ENCODE data around the gene KCNN3.

The KCNN3 gene

GRCh38 chr1:154859786-154860155 is 10.3 kb downstream of the KCNN3 start:
- no peak for DNase-seq

GRCh38 chr1:154859151-154859785 is 10.8 kb downstream of the KCNN3 start:
- DNase-seq, result no peak

DNA sequence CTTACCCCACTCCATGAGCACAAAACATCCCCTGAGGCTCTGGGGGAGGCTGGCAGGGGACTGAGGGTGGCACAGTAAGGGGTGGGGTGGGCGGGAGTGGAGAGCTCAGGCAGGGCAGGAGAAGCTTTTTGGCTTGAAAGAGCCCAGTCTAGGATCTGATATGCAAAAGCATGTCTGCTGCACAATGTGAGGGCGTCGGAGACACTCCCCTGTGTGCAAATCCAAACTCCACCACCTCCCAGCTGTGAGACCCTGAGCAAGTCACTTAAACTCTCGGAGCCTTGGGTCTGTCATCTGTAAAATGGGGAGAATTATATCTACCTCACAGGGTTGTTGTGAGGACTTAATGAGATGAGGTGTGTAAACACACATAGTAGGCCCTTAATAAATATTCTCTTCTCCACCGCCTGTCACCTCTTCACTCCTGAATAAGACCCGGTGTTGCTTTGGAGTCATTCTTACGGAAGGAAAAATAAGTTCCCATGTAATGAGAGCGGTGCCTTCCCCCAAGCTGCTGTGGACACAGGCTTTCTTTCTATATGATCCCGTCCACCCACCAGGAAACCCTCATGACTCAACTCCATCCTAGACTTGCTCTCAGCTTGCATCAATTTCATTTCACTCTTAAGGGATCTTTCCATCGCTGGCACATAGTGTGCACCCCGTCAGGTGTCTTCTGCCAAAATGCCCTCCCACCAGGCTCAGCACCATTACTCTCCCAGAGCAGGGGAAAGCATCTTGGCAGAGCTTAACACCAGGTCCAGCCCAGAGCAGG is 12.5 kb downstream of the KCNN3 start:
- no peak for DNase-seq

DNA sequence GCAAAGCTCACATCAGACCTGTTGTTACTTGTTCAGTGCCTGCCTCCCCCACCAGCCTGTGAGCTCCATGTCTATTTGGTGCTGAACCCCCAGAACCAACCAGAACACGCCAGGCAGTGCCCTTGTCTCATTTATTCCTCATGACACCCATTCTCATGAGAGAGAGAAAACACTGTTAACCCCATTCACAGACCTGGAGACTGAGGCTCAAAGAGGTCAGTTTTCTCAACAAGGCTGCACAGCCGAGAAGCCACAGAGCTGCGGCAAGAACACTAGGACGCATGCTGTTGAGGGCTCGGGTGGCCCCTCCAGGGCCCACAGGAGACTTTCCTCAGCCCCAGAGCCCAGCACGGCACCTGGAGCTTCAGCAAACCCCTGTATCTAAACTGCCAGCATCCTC is 13.1 kb downstream of the KCNN3 start:
- no peak for DNase-seq

DNA sequence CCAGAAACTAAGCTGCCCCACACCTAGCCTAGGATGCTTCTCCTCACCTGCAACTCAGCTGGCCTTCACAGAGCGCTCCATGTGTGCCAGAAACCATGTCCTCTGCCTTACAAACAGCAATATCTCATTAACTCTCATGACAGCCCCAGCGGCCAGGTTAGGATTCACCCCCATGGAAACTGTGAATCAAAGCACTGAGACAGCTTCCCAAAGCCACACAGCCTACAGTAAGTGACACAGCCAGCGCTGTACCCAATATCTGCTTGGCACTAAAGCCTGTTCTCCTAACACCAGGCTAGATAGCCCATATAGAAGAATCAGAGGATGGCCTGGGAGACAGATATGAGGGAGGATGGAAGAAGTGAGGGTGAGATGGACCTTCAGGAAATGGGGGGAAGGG is 13.5 kb downstream of the KCNN3 start:
- DNase-seq, result no peak

DNA sequence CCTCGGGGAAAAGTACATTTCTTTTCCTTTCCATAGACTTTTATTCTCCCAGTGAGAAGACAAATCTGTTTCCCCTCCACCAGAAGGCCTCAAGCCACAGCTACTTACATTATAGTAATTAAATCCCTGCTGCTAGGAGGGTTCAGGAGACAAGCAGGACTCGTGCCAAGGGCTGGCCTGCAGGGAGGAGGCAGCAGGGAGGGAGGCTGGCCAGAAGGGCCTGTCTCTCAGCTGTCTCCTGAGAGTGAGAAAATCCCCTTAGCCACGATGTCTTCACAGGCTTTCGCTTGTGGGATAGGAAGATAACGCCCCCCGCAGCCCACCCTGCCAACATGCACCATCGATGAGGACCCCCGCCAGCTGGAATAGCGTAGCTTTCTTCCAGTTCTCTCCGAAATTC is 14.0 kb downstream of the KCNN3 start:
- DNase-seq, result no peak

GRCh38 chr1:154855186-154855851 is 14.8 kb downstream of the KCNN3 start:
- no peak for DNase-seq

GRCh38 chr1:154852845-154853244 is 17.2 kb downstream of the KCNN3 start:
- DNase-seq, result no peak

GRCh38 chr1:154851392-154852177 is 18.5 kb downstream of the KCNN3 start:
- DNase-seq, result no peak

- no peak for DNase-seq
Measured at GRCh38 chr1:154849645-154850131, 20.4 kb downstream of the KCNN3 start.

- no peak for DNase-seq
Measured at GRCh38 chr1:154848983-154849382, 21.1 kb downstream of the KCNN3 start.

DNA sequence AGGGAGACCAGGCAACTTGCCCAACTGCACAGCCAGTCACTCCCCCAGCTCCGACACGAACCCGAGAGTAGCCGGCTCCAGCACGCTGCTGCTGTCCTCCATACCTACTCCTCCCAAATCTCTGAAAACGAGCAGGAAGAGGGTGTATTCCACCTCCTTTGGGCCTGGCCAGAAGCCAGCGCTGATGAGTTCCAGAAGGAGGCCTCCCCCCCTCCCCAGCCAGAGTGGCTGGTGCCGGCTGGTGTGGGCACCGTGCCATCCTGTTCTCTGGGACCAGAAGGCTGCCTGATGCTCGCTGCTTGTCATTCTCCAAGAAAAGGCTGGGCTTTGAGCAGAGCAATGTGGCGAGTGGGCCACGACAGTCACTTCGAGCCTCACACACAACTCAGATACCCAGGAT is 22.2 kb downstream of the KCNN3 start:
- DNase-seq, result peak; percentile 92

DNA sequence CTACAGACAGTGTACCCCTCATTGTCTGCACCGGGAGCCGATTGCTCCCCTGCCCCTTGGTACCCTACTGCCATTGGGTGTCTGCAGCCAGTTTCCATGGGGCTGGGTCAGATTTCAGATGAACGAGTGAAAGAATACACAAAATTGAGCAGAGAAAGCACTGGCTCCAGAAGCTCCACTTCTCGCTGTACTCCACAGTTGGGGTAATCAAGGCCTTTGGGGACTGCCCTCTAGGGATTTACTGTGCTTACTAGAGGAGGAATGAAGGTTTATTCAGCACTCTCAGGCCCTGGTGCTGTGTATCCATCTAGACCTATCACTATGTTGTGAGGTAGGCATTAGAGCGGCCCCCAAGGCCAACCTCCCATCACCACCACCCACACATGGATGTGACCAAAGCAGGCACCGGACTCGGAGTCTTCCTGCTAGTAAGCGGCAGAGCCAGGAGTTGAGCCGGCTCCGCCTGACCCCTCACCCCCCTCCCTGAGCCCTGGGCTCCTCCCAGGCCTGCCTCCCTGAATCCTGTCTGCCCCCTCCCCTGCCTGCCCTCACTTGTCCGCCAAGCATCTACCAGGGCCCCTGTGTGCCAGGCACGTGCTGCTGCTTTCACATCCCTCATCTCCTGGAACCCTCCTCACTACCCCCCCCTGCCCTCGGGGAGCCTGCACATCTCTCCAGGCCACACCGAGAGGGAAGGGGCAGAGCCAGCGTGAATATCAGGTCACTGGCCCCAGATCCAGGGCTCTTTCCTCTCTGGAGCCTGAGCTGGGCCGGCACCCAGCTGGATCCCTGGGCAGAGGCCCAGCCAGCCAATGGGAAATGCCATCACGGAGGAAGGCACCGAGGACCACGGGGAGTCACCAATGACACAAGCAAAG is 23.3 kb downstream of the KCNN3 start:
- no peak for DNase-seq

- peak; percentile 19 for DNase-seq
Measured at GRCh38 chr1:154845879-154846278, 24.2 kb downstream of the KCNN3 start.

GRCh38 chr1:154845174-154845573 is 24.9 kb downstream of the KCNN3 start:
- no peak for DNase-seq

DNA sequence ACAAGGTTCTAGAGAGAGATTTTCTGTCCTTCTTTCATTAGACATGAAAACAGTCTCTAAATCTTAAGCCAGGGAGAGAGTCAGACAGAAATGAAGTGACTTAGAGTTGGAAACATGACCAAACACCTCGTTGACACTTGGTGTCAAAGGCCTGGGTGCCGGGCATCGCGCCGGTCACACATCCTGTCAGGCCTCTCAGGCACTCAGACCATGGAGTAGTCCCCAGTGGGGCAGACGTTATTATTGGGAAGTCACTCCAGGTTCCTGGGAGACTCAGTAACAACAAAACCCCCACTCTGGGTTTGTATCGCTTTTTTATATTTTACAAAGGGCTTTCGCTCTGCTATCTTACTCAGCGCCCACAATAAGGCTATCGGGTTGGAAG is 25.8 kb downstream of the KCNN3 start:
- DNase-seq, result no peak

GRCh38 chr1:154843636-154844296 is 26.3 kb downstream of the KCNN3 start:
- DNase-seq, result no peak

GRCh38 chr1:154842635-154843034 is 27.4 kb downstream of the KCNN3 start:
- no peak for DNase-seq

DNA sequence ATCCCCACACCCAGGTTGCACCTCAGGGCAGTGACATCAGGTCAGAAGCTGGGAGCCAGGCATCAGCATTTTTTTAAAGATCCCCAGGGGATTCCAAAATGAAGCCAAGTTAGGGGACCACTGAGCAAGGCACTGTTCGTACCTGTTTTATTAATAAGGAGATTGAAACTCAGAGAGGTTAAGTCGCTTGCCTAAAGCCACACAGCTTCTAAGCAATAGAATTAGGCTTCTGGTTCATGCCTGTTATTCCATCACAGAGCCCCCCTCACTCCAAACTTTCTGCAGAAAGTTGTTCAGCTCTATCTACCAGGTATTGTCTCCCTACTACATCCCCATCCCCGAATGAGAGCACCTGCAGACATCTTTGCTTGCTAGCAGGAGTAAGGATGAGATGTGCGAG is 28.7 kb downstream of the KCNN3 start:
- DNase-seq, result no peak

GRCh38 chr1:154840269-154841176 is 29.6 kb downstream of the KCNN3 start:
- no peak for DNase-seq

GRCh38 chr1:154839691-154840090 is 30.4 kb downstream of the KCNN3 start:
- no peak for DNase-seq
